ENCODE measurements around the gene CTPS1. TPM values are rescaled to one million over a fixed set of nuclear protein-coding genes. Genes with fewer than 3 reads are reported as not detected.

Gene CTPS1
- total RNA-seq = 10 to 100 TPM; 12.1 to 27.7 (median 17.8) TPM
- polyA plus RNA-seq = 10 to 100 TPM in 2 of 3 donors, 1 to 10 TPM in 1; 7.9 to 14.4 (median 10.9) TPM
- long read RNA-seq, donor 1, transcript CTPS1-202 (19 exons, 3,201 nt) = major isoform, 6 of 6 reads
- long read RNA-seq, donor 1, partial matches to known transcripts = 0 of 6 reads
- long read RNA-seq, donor 1, other reads (novel, unspliced or antisense) = 0 of 6 reads
- long read RNA-seq, donor 2, partial matches to known transcripts = 0 of 5 reads
- long read RNA-seq, donor 2, other reads (novel, unspliced or antisense) = 0 of 5 reads

GRCh38 chr1:40979241-40980067 lies at the start of gene CTPS1:
Gene CTPS1, plus strand, starts transcription at chr1:40979696. Its CDS starts 3,595 bp downstream, at chr1:40983291.
- Histone ChIP-seq H3K27ac (peak within 1 kb of the TSS; percentile 76 to 98 (median 93)), H3K4me3 (peak within 1 kb of the TSS; percentile 44 to 97 (median 82)), H3K9me3 (no peaks in the 10 kb centered on the region), H3K27me3 (replicated peaks in 1 of 7) (no peaks in the 10 kb centered on the region), H3K4me1 (peaks cover 5 to 30% (median 21%) of the 10 kb centered on the region in 6 donors), H3K36me3 (peaks cover 0 to 14% (median 7%) of the 10 kb centered on the region in 6 donors)
- peak; percentile 98 for DNase-seq
- intact Hi-C loops (cut with DNase I; ENCODE audit: low total_unique reads) = no loop called here
- TF ChIP-seq POLR2AphosphoS5 (IDR thresholded peaks at IDR 0.05) (peak; percentile 79 to 92 (median 89)), POLR2A (IDR thresholded peaks at IDR 0.05) (peak in 1 of 3 donors; percentile 57), CTCF (IDR thresholded peaks at IDR 0.05 in 8 of 11, conservative IDR thresholded peaks at IDR 0.05 in 3 of 11) (peak in 2 of 11 experiments; percentile 14 to 23)
- WGBS, 5 donors = 0 to 1% (median 1%) methylated on average over 33 to 96 of the region's 96 CpGs

GRCh38 chr1:40930174-40930964 lies 49.1 kb upstream of the CTPS1 start:
- Histone ChIP-seq H3K4me1 (peaks cover 0 to 12% (median 0%) of the 10 kb centered on the region in 6 donors), H3K9me3 (no peaks in the 10 kb centered on the region), H3K36me3 (no peaks in the 10 kb centered on the region), H3K27me3 (replicated peaks in 1 of 7) (no peaks in the 10 kb centered on the region), H3K27ac (peak overlapping the region in 6 of 8 donors; percentile 8 to 77 (median 70)), H3K4me3 (no peak overlapping the region)
- TF ChIP-seq POLR2A (IDR thresholded peaks at IDR 0.05) (no peak), CTCF (IDR thresholded peaks at IDR 0.05 in 8 of 11, conservative IDR thresholded peaks at IDR 0.05 in 3 of 11) (no peak), POLR2AphosphoS5 (IDR thresholded peaks at IDR 0.05) (no peak)
- DNase-seq = peak; percentile 12
- 78 to 95% (median 87%) methylated on average over 8 of the region's 8 CpGs for WGBS, 5 donors
- intact Hi-C loops (cut with DNase I; ENCODE audit: low total_unique reads) = no loop called here

- TF ChIP-seq POLR2A (IDR thresholded peaks at IDR 0.05) = no peak
- no peak for TF ChIP-seq CTCF (IDR thresholded peaks at IDR 0.05 in 8 of 11, conservative IDR thresholded peaks at IDR 0.05 in 3 of 11)
- TF ChIP-seq POLR2AphosphoS5 (IDR thresholded peaks at IDR 0.05) = no peak
- H3K27ac ChIP-seq = peak overlapping the region in 6 of 8 donors; percentile 64 to 78 (median 75)
- WGBS, 5 donors = 59 to 80% (median 70%) methylated on average over 5 of the region's 5 CpGs
- no peak overlapping the region for H3K4me3 ChIP-seq
- no peaks in the 10 kb centered on the region for H3K36me3 ChIP-seq
- peak; percentile 23 for DNase-seq
- no peaks in the 10 kb centered on the region for H3K9me3 ChIP-seq
- H3K27me3 ChIP-seq (replicated peaks in 1 of 7) = no peaks in the 10 kb centered on the region
- peaks cover 0 to 12% (median 0%) of the 10 kb centered on the region in 6 donors for H3K4me1 ChIP-seq
- intact Hi-C loops (cut with DNase I; ENCODE audit: low total_unique reads) = no loop called here
These were observed 47.9 kb upstream of the CTPS1 start for GRCh38 chr1:40931601-40932000.
